GM10847 (cell line): ENCODE data around the gene TAB3.

Source experiments
- POLR2A ChIP-seq: IDR thresholded peaks from 2 replicates; pipeline ENCODE4 v1.6.1; 2011; ENCODE audit not compliant: insufficient read length; ENCODE audit errors: extremely low read depth

The TAB3 gene

GRCh38 chrX:30895370-30895769 lies 6.3 kb upstream of the TAB3 start:
- TF ChIP-seq POLR2A, result no peak

DNA sequence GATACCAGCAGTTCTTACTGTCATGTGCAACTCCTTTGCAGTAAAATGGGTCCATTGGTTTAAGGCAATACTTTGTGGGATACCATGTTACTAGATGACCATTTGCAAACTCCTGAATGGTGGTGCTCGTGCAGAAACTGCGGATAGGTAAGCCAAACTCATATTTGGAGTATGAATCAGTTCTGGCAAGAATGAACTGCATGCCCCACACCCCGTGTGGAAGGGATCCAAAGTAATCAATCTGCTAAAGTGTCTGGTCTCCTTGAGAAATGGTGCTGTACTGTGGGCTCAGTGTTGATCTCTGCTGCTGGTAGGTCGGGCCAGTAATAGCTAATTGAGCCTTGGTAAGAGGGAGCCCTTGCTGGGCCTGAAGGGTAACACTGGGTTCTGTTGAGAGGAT lies 4.2 kb upstream of the TAB3 start:
- no peak for TF ChIP-seq POLR2A

DNA sequence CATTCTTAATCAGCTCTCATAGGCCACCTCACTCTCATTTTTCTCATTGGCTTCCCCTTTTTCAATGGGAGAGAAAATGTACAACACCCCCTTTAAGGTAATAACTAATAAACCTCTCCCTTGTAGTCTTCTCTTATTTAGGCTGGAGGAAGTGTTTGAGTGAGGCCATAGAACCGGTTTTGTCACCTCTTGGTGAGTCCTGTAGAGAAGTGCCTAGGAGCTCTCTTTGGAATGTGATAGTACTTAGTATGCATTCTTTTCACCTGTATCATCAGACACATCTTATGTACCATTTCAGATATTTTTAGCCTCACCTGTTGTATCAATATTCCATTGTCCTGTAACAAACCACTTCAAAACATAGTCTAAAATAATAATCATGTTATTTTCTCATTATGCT lies 3.5 kb upstream of the TAB3 start:
- TF ChIP-seq POLR2A, result no peak

- TF ChIP-seq POLR2A, result no peak
Observed at GRCh38 chrX:30888526-30889146, 418 bp downstream of the TAB3 start.

GRCh38 chrX:30887721-30888120 lies 1.3 kb downstream of the TAB3 start:
- no peak for TF ChIP-seq POLR2A

DNA sequence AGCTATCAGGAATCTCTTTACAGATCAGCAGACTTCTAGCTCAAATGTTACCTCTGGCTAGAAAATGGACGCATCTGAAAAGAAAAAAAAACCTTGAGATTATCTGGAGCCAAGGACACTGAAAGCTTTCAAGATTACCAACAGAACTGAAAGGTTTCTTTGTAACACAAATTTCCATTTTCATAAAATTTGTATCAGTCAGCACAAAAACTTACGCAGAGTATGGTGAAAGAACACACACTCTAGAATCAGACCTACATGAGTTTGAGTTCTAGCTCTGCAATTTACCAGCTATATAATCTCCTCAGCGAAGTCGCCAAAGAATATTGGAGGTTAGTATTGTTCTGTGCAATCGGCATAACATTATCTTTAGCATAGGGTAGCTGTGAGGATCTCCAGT lies 1.8 kb downstream of the TAB3 start:
- no peak for TF ChIP-seq POLR2A

GRCh38 chrX:30885136-30885535 lies 3.9 kb downstream of the TAB3 start:
- no peak for TF ChIP-seq POLR2A

DNA sequence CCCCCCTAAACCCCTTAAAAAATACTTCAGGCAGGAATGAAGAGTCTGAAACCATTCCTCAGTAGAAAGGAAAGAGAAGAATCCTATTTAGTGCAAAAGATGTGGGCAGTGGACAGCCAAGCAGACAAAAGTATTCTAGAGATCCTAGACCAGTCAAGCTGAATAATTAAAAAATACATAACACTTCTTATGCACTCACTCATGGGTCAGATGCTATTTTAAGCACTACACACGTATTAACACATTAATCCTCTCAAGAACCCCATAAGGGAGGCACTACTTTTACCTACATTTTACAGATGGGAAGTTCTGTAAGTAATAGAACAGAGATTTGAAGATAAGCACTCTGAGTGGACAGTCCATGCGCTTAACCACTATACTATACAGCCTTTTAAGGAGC lies 5.9 kb downstream of the TAB3 start:
- TF ChIP-seq POLR2A, result no peak

DNA sequence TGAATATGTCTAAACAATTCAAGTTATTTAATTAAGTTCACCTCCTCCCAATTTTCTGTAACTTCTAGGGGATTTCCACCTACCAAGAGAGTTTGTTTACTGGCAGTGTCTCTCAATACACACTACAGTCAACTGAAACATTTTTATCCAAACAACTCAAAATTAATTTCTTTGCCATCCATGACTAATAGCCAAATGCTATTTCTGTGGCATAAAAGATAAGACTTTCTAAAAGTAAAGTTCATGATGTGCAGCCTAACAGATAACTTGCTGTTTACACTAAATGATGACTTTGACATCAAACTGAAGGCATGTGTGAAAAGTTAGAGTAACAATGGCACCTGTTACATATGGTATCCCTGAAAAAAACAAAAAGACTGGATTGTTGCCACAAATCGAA lies 7.3 kb downstream of the TAB3 start:
- no peak for TF ChIP-seq POLR2A

- TF ChIP-seq POLR2A, result no peak
Observed at GRCh38 chrX:30881390-30881789, 7.7 kb downstream of the TAB3 start.

GRCh38 chrX:30880058-30880457 lies 9.0 kb downstream of the TAB3 start:
- no peak for TF ChIP-seq POLR2A

- no peak for TF ChIP-seq POLR2A
Observed at GRCh38 chrX:30876367-30876766, 12.7 kb downstream of the TAB3 start.

- TF ChIP-seq POLR2A, result no peak
Observed at GRCh38 chrX:30875957-30876356, 13.1 kb downstream of the TAB3 start.

GRCh38 chrX:30874851-30875250 lies 14.2 kb downstream of the TAB3 start:
- TF ChIP-seq POLR2A, result no peak

GRCh38 chrX:30870572-30870971 lies 18.5 kb downstream of the TAB3 start:
- no peak for TF ChIP-seq POLR2A

DNA sequence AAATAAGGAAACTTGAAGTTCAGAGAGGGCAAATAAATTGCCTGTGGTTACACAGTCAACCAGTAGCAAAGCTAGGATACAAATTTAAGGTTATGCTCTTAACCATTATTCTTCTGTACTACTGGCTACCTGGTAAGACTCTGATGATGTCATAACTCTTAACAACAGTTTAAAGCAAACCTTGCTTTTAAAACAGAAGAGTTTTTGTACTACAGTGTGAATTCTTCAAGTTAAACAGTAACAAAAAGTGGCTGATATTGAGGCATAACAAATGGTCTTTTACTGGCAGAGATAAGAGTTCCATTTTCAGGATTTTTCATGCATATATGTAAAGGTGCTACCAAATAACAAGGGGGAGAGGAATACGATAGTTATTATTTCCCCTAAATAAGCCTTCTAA lies 23.4 kb downstream of the TAB3 start:
- no peak for TF ChIP-seq POLR2A

DNA sequence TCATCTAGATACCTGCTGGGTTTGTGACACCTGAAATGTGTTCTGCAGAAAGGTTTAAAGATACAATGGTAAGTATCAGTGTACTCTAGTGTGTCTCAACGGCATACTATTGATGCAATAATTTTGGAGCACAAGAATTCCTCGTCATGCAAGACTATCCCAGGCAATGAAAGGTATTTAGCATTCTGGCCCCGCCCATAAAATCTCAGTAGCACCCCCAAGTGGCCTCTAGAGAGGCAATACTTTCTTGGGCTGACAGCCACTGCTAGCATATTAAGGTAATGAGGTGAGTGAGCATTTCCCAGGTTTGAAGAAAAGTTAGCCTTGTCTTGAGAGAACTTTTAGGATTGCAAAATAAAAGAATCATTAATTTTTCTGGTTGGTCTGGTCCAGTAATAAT lies 24.0 kb downstream of the TAB3 start:
- TF ChIP-seq POLR2A, result no peak

DNA sequence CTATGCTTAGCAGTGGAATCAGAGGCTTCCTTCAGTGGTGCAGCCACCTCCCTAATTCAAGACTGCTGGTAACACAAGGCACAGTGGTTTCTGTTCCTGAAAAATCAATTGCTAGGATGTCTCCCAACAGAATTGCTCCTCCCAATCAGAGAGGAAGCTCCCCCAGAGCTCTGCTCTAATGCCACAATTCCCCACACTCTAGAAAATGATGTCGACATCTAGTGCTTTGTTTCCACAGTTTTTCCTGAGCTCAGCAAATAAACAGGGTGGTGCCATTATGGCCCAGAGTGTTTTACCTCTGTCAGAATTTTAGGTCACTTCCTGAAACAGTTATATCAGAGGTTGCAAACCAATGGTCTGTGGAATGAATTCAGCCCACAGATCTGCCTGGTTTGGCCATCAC lies 24.7 kb downstream of the TAB3 start:
- no peak for TF ChIP-seq POLR2A
